NCI-H446 treated with DMSO at 0.1 percent for 48 hours (cell line): ENCODE data around the gene SLC37A1.
"Not testable (repeated sequence)": the region's sequence is repeated elsewhere in the genome, so short reads cannot be mapped to it uniquely, and the experiment has no call there.

Experiments
- DNase-seq: peaks from one replicate; lab custom pipeline; 2025; lab: John Stamatoyannopoulos, UW

Gene SLC37A1

GRCh38 chr21:42513151-42513984, at the start of gene SLC37A1:
SLC37A1 (plus strand) TSS chr21:42513852; CDS start chr21:42518455, 4,603 bp downstream.
- no peak for DNase-seq

GRCh38 chr21:42463861-42464515, 49.7 kb upstream of the SLC37A1 start:
- no peak for DNase-seq

GRCh38 chr21:42465008-42465802, 48.4 kb upstream of the SLC37A1 start:
- no peak for DNase-seq

- no peak for DNase-seq
These were observed 47.9 kb upstream of the SLC37A1 start for GRCh38 chr21:42465803-42466127.

- no peak for DNase-seq
These were observed 47.0 kb upstream of the SLC37A1 start for GRCh38 chr21:42466700-42467099.

GRCh38 chr21:42467140-42467983, 46.3 kb upstream of the SLC37A1 start:
- DNase-seq: no peak

GRCh38 chr21:42468491-42469131, 45.0 kb upstream of the SLC37A1 start:
- no peak for DNase-seq

GRCh38 chr21:42469272-42469671, 44.4 kb upstream of the SLC37A1 start:
- no peak for DNase-seq

- DNase-seq: not testable (repeated sequence)
These were observed 43.9 kb upstream of the SLC37A1 start for GRCh38 chr21:42469726-42470125.

GRCh38 chr21:42471206-42471605, 42.4 kb upstream of the SLC37A1 start:
- DNase-seq: no peak

GRCh38 chr21:42471716-42472330, 41.8 kb upstream of the SLC37A1 start:
- no peak for DNase-seq

- no peak for DNase-seq
These were observed 41.1 kb upstream of the SLC37A1 start for GRCh38 chr21:42472521-42472920.

- no peak for DNase-seq
These were observed 40.1 kb upstream of the SLC37A1 start for GRCh38 chr21:42473498-42474042.

- DNase-seq: no peak
These were observed 39.4 kb upstream of the SLC37A1 start for GRCh38 chr21:42474043-42474831.

- DNase-seq: no peak
These were observed 38.6 kb upstream of the SLC37A1 start for GRCh38 chr21:42475036-42475435.

GRCh38 chr21:42475526-42476387, 37.9 kb upstream of the SLC37A1 start:
- DNase-seq: no peak

- DNase-seq: no peak
These were observed 37.0 kb upstream of the SLC37A1 start for GRCh38 chr21:42476388-42477331.

- DNase-seq: no peak
These were observed 35.1 kb upstream of the SLC37A1 start for GRCh38 chr21:42478504-42478903.
